Ectodermal cell (in vitro differentiated cells): ENCODE results near the gene CPSF7. TPM values are rescaled to one million over a fixed set of nuclear protein-coding genes. Genes with fewer than 3 reads are reported as not detected.
A peak's percentile ranks its signal among the peaks of the same experiment; 100 is the strongest.

Experiments
- H3K27ac ChIP-seq: 2 replicates; pipeline ENCODE4 v1.7.0; 2013; ENCODE audit warnings: mild to moderate bottlenecking, low read depth, low read length; ENCODE audit not compliant: insufficient read depth, poor library complexity, severe bottlenecking
- H3K27me3 ChIP-seq: 2 replicates; pipeline ENCODE4 v1.7.0; 2013; ENCODE audit warnings: mild to moderate bottlenecking, low read length; ENCODE audit not compliant: insufficient read depth, control insufficient read depth, poor library complexity, severe bottlenecking
- H3K36me3 ChIP-seq: one replicate; pipeline ENCODE4 v1.7.0; 2013; ENCODE audit warnings: low read length; ENCODE audit not compliant: control insufficient read depth, insufficient read depth
- H3K4me1 ChIP-seq: one replicate; pipeline ENCODE4 v1.7.0; 2013; ENCODE audit warnings: low read length; ENCODE audit not compliant: control insufficient read depth, insufficient read depth
- H3K4me3 ChIP-seq: 2 replicates; pipeline ENCODE4 v1.7.0; 2013; ENCODE audit warnings: low read depth, low read length, control low read depth; ENCODE audit not compliant: insufficient read depth
- H3K9me3 ChIP-seq: 2 replicates; pipeline ENCODE4 v1.7.0; 2013; ENCODE audit warnings: mild to moderate bottlenecking, low read length, moderate library complexity; ENCODE audit not compliant: control insufficient read depth
- WGBS, 2 experiments: methylation state at CpG; one replicate each; pipeline ENCODE4 v1.1.7; 2013; ENCODE audit warnings: missing lambda C conversion rate in 2 of 2; 5-methylcytosine and 5-hydroxymethylcytosine counted together
- polyA plus RNA-seq, 4 experiments: library from polyadenylated mRNA; stranded (reverse); fragments of 50-300 nt; gene quantifications; one replicate each; pipeline ENCODE4 v1.2.3, GENCODE V29; 2013

The CPSF7 gene
- 135 TPM for polyA plus RNA-seq (2013, experiment 1 of 4)
- 154 TPM for polyA plus RNA-seq (2013, experiment 2 of 4)
- 106 TPM for polyA plus RNA-seq (2013, experiment 3 of 4)
- polyA plus RNA-seq (2013, experiment 4 of 4): 125 TPM

- peak within 1 kb of the TSS; percentile 99 for H3K27ac ChIP-seq
- no peaks in the 10 kb centered on the region for H3K27me3 ChIP-seq
- H3K4me3 ChIP-seq: peak within 1 kb of the TSS; percentile 97
- no peaks in the 10 kb centered on the region for H3K9me3 ChIP-seq
- peaks cover 22% of the 10 kb centered on the region for H3K36me3 ChIP-seq
- 0% methylated on average over 80 of the region's 82 CpGs for WGBS, 2 experiments
- peaks cover 7% of the 10 kb centered on the region for H3K4me1 ChIP-seq
Observed at GRCh38 chr11:61429691-61430582, at the start of gene CPSF7, which contains the start of gene SDHAF2. Gene CPSF7 (minus strand): TSS chr11:61429975. CDS start chr11:61429235, 740 bp downstream. Gene SDHAF2 (plus strand): TSS chr11:61430124. CDS start chr11:61430147, 23 bp downstream.

GRCh38 chr11:61477727-61478148 is 48.0 kb upstream of the CPSF7 start:
- Histone ChIP-seq H3K27me3 (no peaks in the 10 kb centered on the region), H3K9me3 (no peaks in the 10 kb centered on the region), H3K4me1 (peaks cover 28% of the 10 kb centered on the region), H3K27ac (no peak overlapping the region), H3K4me3 (no peak overlapping the region), H3K36me3 (no peaks in the 10 kb centered on the region)
- WGBS, 2 experiments: 10 to 11% methylated on average over 18 of the region's 18 CpGs

- Histone ChIP-seq H3K36me3 (no peaks in the 10 kb centered on the region), H3K27me3 (no peaks in the 10 kb centered on the region), H3K4me1 (peaks cover 22% of the 10 kb centered on the region), H3K4me3 (no peak overlapping the region), H3K9me3 (no peaks in the 10 kb centered on the region), H3K27ac (no peak overlapping the region)
- WGBS, 2 experiments: 88 to 90% methylated on average over 8 of the region's 8 CpGs
Observed at GRCh38 chr11:61477126-61477525, 47.4 kb upstream of the CPSF7 start.

GRCh38 chr11:61476371-61476770 is 46.6 kb upstream of the CPSF7 start:
- Histone ChIP-seq H3K27ac (no peak overlapping the region), H3K27me3 (no peaks in the 10 kb centered on the region), H3K36me3 (no peaks in the 10 kb centered on the region), H3K9me3 (no peaks in the 10 kb centered on the region), H3K4me1 (peaks cover 15% of the 10 kb centered on the region), H3K4me3 (no peak overlapping the region)
- WGBS, 2 experiments: 90 to 96% methylated on average over 3 of the region's 3 CpGs

- H3K4me3 ChIP-seq: no peak overlapping the region
- no peaks in the 10 kb centered on the region for H3K9me3 ChIP-seq
- H3K4me1 ChIP-seq: peaks cover 6% of the 10 kb centered on the region
- no peaks in the 10 kb centered on the region for H3K36me3 ChIP-seq
- WGBS, 2 experiments: 98 to 100% methylated on average over 1 of the region's 1 CpG
- no peaks in the 10 kb centered on the region for H3K27me3 ChIP-seq
- no peak overlapping the region for H3K27ac ChIP-seq
Observed at GRCh38 chr11:61475433-61475832, 45.7 kb upstream of the CPSF7 start.

- Histone ChIP-seq H3K27ac (no peak overlapping the region), H3K27me3 (no peaks in the 10 kb centered on the region), H3K4me1 (no peaks in the 10 kb centered on the region), H3K36me3 (no peaks in the 10 kb centered on the region), H3K9me3 (no peaks in the 10 kb centered on the region), H3K4me3 (no peak overlapping the region)
- 92 to 96% methylated on average over 6 of the region's 6 CpGs for WGBS, 2 experiments
Observed at GRCh38 chr11:61474013-61474643, 44.4 kb upstream of the CPSF7 start.

GRCh38 chr11:61473370-61474012 is 43.7 kb upstream of the CPSF7 start:
- no peaks in the 10 kb centered on the region for H3K27me3 ChIP-seq
- H3K36me3 ChIP-seq: no peaks in the 10 kb centered on the region
- no peaks in the 10 kb centered on the region for H3K9me3 ChIP-seq
- no peak overlapping the region for H3K27ac ChIP-seq
- H3K4me1 ChIP-seq: no peaks in the 10 kb centered on the region
- H3K4me3 ChIP-seq: no peak overlapping the region
- WGBS, 2 experiments: 92 to 93% methylated on average over 2 to 3 of the region's 3 CpGs

- H3K4me1 ChIP-seq: no peaks in the 10 kb centered on the region
- WGBS, 2 experiments: 75 to 82% methylated on average over 5 of the region's 5 CpGs
- H3K27me3 ChIP-seq: no peaks in the 10 kb centered on the region
Observed at GRCh38 chr11:61472868-61473267, 43.1 kb upstream of the CPSF7 start.

GRCh38 chr11:61472282-61472681 is 42.5 kb upstream of the CPSF7 start:
- Histone ChIP-seq H3K4me1 (no peaks in the 10 kb centered on the region), H3K27me3 (no peaks in the 10 kb centered on the region), H3K4me3 (no peak overlapping the region), H3K36me3 (no peaks in the 10 kb centered on the region), H3K27ac (no peak overlapping the region), H3K9me3 (no peaks in the 10 kb centered on the region)
- 89 to 94% methylated on average over 5 of the region's 5 CpGs for WGBS, 2 experiments

More at GRCh38 chr11:61472868-61473267, 43.1 kb upstream of the CPSF7 start:
- Histone ChIP-seq H3K9me3 (no peaks in the 10 kb centered on the region), H3K27ac (no peak overlapping the region), H3K36me3 (no peaks in the 10 kb centered on the region), H3K4me3 (no peak overlapping the region)

GRCh38 chr11:61468002-61468401 is 38.2 kb upstream of the CPSF7 start:
- no peaks in the 10 kb centered on the region for H3K4me1 ChIP-seq
- no peaks in the 10 kb centered on the region for H3K27me3 ChIP-seq
- no peak overlapping the region for H3K27ac ChIP-seq
- H3K4me3 ChIP-seq: no peak overlapping the region
- no peaks in the 10 kb centered on the region for H3K36me3 ChIP-seq
- WGBS, 2 experiments: 90 to 93% methylated on average over 7 of the region's 7 CpGs
- no peaks in the 10 kb centered on the region for H3K9me3 ChIP-seq
